Stimulated activated CD8-positive, alpha-beta memory T cell treated with anti-CD3 and anti-CD28 coated beads, Interleukin-2, amount 100 ng/mL, for 1 hour (primary cell): ENCODE measurements around the gene RPL36.
A peak's percentile ranks its signal among the peaks of the same experiment; 100 is the strongest.

Source experiments
- DNase-seq, 2 donors: peaks; one replicate each; pipeline ENCODE4 v3.0.0-alpha.2; 2020; ENCODE audit warnings: low read depth in 2 of 2

RPL36 gene

GRCh38 chr19:5690125-5690954 is at the start of gene RPL36:
Gene RPL36, plus strand, starts transcription at chr19:5690295. Its CDS starts 213 bp downstream, at chr19:5690508.
- DNase-seq: peak; percentile 97 to 98

- DNase-seq: no peak
Measured at GRCh38 chr19:5641171-5641570, 48.9 kb upstream of the RPL36 start.

- DNase-seq: no peak
Measured at GRCh38 chr19:5642204-5642603, 47.9 kb upstream of the RPL36 start.

- no peak for DNase-seq
Measured at GRCh38 chr19:5643060-5643459, 47.0 kb upstream of the RPL36 start.

GRCh38 chr19:5644037-5644436 is 46.1 kb upstream of the RPL36 start:
- no peak for DNase-seq

- no peak for DNase-seq
Measured at GRCh38 chr19:5645409-5645808, 44.7 kb upstream of the RPL36 start.

GRCh38 chr19:5646703-5647102 is 43.4 kb upstream of the RPL36 start:
- no peak for DNase-seq

GRCh38 chr19:5648464-5648863 is 41.6 kb upstream of the RPL36 start:
- DNase-seq: no peak

GRCh38 chr19:5651361-5651760 is 38.7 kb upstream of the RPL36 start:
- no peak for DNase-seq

- DNase-seq: no peak
Measured at GRCh38 chr19:5652261-5652660, 37.8 kb upstream of the RPL36 start.

GRCh38 chr19:5654931-5655330 is 35.2 kb upstream of the RPL36 start:
- DNase-seq: no peak

- DNase-seq: no peak
Measured at GRCh38 chr19:5655412-5655811, 34.7 kb upstream of the RPL36 start.

- no peak for DNase-seq
Measured at GRCh38 chr19:5661483-5661882, 28.6 kb upstream of the RPL36 start.

- DNase-seq: no peak
Measured at GRCh38 chr19:5663904-5664303, 26.2 kb upstream of the RPL36 start.

- DNase-seq: no peak
Measured at GRCh38 chr19:5664515-5664914, 25.6 kb upstream of the RPL36 start.

GRCh38 chr19:5665781-5666513 is 24.1 kb upstream of the RPL36 start:
- no peak for DNase-seq

- no peak for DNase-seq
Measured at GRCh38 chr19:5666921-5667610, 23.0 kb upstream of the RPL36 start.

GRCh38 chr19:5667751-5668271 is 22.3 kb upstream of the RPL36 start:
- no peak for DNase-seq

GRCh38 chr19:5669212-5669611 is 20.9 kb upstream of the RPL36 start:
- no peak for DNase-seq

GRCh38 chr19:5671600-5671999 is 18.5 kb upstream of the RPL36 start:
- no peak for DNase-seq

- no peak for DNase-seq
Measured at GRCh38 chr19:5672708-5673459, 17.2 kb upstream of the RPL36 start.

- no peak for DNase-seq
Measured at GRCh38 chr19:5673752-5674151, 16.3 kb upstream of the RPL36 start.
